ENCODE data around the gene LEUTX. TPM values are rescaled to one million over a fixed set of nuclear protein-coding genes. Genes with fewer than 3 reads are reported as not detected.
A peak's percentile ranks its signal among the peaks of the same experiment; 100 is the strongest.

LEUTX gene
- total RNA-seq, 4 donors from 2014 or later: not detected

DNA sequence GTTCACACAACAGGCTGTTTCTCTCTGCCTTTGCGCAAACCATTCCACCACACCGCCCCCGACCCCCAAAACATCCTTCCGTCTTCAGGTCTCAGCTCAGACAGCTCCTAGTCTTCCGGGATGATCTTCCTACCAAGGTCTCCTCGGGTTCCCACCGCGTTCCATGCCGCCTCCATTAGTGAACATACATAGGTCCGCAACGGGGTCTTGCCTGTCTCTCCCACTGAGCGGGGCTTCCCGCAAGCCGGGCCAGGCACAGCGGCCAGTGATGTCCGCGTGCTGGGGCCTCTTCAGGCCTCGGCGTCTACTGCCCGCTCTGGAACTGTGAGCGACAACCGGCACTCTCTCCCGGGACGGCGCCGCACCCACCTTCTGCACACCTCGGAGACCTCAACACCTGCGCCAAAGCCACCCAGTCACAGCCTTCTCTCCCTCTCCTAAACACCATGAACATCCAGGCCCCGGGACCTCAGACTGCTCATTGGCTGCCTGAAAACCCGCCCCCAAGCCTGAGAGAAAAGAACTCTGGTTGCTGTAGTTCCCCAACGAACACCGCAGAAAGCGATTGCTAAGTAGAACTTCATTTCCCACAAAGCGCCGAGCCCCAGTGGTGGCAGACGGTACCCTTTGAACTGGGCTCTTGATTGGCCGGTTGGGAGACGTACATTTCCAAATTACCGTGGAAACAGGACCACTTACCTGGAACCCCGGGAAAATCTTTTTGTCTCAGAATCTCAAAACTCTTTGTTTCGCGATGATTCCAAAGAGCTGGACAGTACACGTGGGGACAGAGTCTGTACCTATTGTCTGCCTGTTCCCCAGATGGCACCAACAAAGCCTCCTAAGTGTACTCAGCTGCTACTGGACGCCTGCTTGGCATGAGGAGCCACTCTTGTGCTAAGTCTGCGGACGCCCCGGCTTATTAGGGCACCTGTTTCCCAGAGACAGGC is 45.8 kb downstream of the LEUTX start:
- WGBS, 2 donors (ENCODE audit: low coverage in 1 of 2): 2 to 7% methylated on average over 6 to 7 of the region's 47 CpGs
- TF ChIP-seq POLR2AphosphoS5 (IDR thresholded peaks at IDR 0.05): peak; percentile 75
- peak; percentile 44 to 51 for TF ChIP-seq POLR2A (IDR thresholded peaks at IDR 0.05)
- TF ChIP-seq EP300 (IDR thresholded peaks at IDR 0.05): no peak
- TF ChIP-seq, protein P1, sequence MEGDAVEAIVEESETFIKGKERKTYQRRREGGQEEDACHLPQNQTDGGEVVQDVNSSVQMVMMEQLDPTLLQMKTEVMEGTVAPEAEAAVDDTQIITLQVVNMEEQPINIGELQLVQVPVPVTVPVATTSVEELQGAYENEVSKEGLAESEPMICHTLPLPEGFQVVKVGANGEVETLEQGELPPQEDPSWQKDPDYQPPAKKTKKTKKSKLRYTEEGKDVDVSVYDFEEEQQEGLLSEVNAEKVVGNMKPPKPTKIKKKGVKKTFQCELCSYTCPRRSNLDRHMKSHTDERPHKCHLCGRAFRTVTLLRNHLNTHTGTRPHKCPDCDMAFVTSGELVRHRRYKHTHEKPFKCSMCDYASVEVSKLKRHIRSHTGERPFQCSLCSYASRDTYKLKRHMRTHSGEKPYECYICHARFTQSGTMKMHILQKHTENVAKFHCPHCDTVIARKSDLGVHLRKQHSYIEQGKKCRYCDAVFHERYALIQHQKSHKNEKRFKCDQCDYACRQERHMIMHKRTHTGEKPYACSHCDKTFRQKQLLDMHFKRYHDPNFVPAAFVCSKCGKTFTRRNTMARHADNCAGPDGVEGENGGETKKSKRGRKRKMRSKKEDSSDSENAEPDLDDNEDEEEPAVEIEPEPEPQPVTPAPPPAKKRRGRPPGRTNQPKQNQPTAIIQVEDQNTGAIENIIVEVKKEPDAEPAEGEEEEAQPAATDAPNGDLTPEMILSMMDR (IDR thresholded peaks at IDR 0.05): peak in 2 of 4 experiments; percentile 39 to 52
- H3K4me1 ChIP-seq: peaks cover 3 to 25% (median 6%) of the 10 kb centered on the region in 3 donors
- no peaks in the 10 kb centered on the region for H3K27me3 ChIP-seq
- H3K4me3 ChIP-seq: peak overlapping the region; percentile 70 to 91
- H3K27ac ChIP-seq: peak overlapping the region; percentile 70 to 85 (median 84)
- ATAC-seq: peak; percentile 97
- peaks cover 0 to 43% of the 10 kb centered on the region in 2 donors for H3K36me3 ChIP-seq
- no peaks in the 10 kb centered on the region for H3K9me3 ChIP-seq

DNA sequence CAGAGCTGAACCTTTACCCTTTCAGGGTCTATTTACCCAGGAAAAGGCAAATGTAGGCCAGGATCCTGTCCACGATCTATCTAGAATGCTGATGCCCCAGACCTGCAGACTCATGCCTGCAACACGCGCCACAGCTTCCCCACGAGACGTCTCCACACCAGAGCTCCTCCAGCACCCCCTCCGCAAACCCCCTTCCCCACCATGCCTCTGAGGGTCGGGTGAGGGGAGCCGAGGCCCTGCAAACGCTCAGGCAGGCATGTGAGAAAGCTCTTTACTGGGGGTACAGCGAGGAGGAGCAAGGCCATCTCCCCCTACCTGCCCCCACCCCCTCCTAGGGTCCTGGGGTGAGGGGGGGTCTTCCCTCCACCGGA is 46.4 kb downstream of the LEUTX start:
- H3K9me3 ChIP-seq: no peaks in the 10 kb centered on the region
- ATAC-seq: no peak
- 40% methylated on average over 1 of the region's 11 CpGs; no CpG with 5 or more reads in 1 of the 2 donors for WGBS, 2 donors (ENCODE audit: low coverage in 1 of 2)
- H3K4me1 ChIP-seq: peaks cover 3 to 25% (median 6%) of the 10 kb centered on the region in 3 donors
- H3K36me3 ChIP-seq: peaks cover 0 to 49% of the 10 kb centered on the region in 2 donors
- no peak for TF ChIP-seq EP300 (IDR thresholded peaks at IDR 0.05)
- TF ChIP-seq, protein P1 (IDR thresholded peaks at IDR 0.05): no peak
- no peak for TF ChIP-seq POLR2AphosphoS5 (IDR thresholded peaks at IDR 0.05)
- TF ChIP-seq POLR2A (IDR thresholded peaks at IDR 0.05): no peak
- peak overlapping the region in 3 of 4 donors; percentile 84 to 85 (median 85) for H3K27ac ChIP-seq
- no peaks in the 10 kb centered on the region for H3K27me3 ChIP-seq
- peak overlapping the region in 1 of 2 donors; percentile 70 for H3K4me3 ChIP-seq

DNA sequence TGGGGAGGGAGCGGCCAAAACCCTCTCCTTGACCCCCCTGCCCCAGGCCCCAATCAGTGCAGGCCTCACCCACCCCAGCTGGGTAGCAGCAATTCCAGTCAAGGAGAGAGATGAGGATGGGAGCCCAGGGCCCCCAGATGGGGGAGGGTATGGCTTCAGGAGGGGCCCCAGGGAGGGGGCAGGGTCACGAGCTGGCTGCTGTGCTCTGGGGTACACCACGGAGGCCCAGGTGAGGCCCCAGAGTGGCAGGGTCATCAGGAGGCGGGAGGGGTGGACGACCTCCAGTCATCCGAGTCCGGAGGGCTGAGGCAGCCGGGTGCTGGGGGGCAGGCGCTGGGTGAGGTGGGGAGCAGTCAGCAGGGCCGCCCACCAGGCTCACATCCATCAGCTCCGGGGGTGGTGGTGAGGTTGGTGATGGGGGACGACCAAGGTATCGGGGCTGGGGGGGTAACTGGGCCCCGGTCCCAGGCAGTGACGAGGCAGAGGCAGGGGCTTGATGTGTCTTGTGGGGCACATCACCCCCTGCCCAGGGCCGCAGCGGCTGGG is 47.0 kb downstream of the LEUTX start:
- H3K36me3 ChIP-seq: peaks cover 0 to 55% of the 10 kb centered on the region in 2 donors
- H3K27me3 ChIP-seq: no peaks in the 10 kb centered on the region
- no peaks in the 10 kb centered on the region for H3K9me3 ChIP-seq
- no peak overlapping the region for H3K4me3 ChIP-seq
- WGBS, 2 donors (ENCODE audit: low coverage in 1 of 2): 60 to 82% methylated on average over 1 to 3 of the region's 17 CpGs
- H3K4me1 ChIP-seq: peaks cover 3 to 25% (median 6%) of the 10 kb centered on the region in 3 donors
- ATAC-seq: no peak
- no peak for TF ChIP-seq EP300 (IDR thresholded peaks at IDR 0.05)
- TF ChIP-seq, protein P1 (IDR thresholded peaks at IDR 0.05): no peak
- TF ChIP-seq POLR2A (IDR thresholded peaks at IDR 0.05): no peak
- TF ChIP-seq POLR2AphosphoS5 (IDR thresholded peaks at IDR 0.05): no peak
- H3K27ac ChIP-seq: peak overlapping the region in 2 of 4 donors; percentile 85

DNA sequence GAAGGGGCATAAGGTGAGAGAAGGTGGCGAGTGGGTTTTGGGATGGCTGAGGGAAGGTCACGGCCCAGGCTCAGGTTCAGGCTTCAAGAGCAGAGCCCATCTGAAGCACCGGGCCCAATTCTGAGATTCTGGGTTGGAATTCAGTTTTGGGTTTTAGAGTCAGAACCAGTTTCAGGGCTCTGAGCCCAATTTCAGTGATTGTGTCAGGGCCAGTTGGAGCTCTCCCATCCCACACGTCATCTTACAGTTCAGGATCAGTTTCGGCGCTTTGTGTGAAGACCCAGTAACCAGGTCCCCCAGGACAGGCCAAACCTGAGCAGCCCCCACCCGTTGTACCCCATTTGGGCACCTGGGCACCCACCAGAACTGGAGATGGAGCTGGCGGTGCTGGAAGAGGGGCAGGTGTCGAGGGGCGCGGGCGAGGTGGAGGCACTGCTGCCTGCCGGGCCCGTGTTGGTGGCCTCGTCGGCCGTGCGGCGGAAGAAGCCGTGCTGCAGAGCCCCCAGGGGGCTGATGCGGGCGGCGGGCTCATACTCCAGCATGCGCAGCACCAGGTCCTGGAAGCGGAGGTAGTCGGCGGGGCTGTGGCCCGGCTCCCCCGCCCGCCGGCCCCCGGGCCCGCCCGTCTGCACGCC is 47.8 kb downstream of the LEUTX start:
- no peak for ATAC-seq
- H3K36me3 ChIP-seq: peaks cover 0 to 63% of the 10 kb centered on the region in 2 donors

More for the DNA sequence above, 47.8 kb downstream of the LEUTX start:
- Histone ChIP-seq H3K9me3 (no peaks in the 10 kb centered on the region), H3K27me3 (no peaks in the 10 kb centered on the region), H3K27ac (no peak overlapping the region), H3K4me3 (no peak overlapping the region), H3K4me1 (peaks cover 3 to 29% (median 6%) of the 10 kb centered on the region in 3 donors)
- TF ChIP-seq, protein P1 (IDR thresholded peaks at IDR 0.05): no peak
- no peak for TF ChIP-seq POLR2A (IDR thresholded peaks at IDR 0.05)
- TF ChIP-seq EP300 (IDR thresholded peaks at IDR 0.05): no peak
- TF ChIP-seq POLR2AphosphoS5 (IDR thresholded peaks at IDR 0.05): no peak
- 65 to 100% methylated on average over 2 to 3 of the region's 35 CpGs for WGBS, 2 donors (ENCODE audit: low coverage in 1 of 2)

Measured in gastroesophageal sphincter (tissue), 4 donors.